GM18502 (cell line): ENCODE data around the gene CYP26B1.

Source experiments
- ATAC-seq: cut with Tn5 transposase; IDR thresholded peaks from one replicate; pipeline ENCODE4 v1.9.1; 2021; ENCODE audit warnings: mild to moderate bottlenecking; ENCODE audit not compliant: unreplicated experiment, poor library complexity

Gene CYP26B1

DNA sequence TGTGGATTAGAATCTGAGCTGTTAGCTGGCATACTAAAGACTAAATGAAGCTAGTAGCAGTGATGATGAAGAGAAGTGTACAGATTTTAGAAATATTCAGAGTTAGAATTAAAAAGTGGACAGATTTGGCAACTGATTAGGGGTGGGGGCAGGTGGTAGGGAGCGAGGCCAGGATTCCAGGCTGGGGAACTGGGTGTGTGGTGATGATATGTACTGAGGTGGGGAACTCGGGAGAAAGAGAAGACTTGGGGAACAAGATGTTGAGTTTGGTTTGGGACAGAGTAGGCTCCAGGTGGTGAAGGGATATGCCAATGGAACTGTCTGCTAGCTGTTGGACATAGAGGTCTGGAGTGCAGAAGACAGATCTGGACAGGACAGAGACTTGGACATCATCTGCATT is 9.2 kb upstream of the CYP26B1 start:
- ATAC-seq, result no peak

- no peak for ATAC-seq
Observed at GRCh38 chr2:72155737-72156136, 8.1 kb upstream of the CYP26B1 start.

- no peak for ATAC-seq
Observed at GRCh38 chr2:72155151-72155550, 7.5 kb upstream of the CYP26B1 start.

- ATAC-seq, result no peak
Observed at GRCh38 chr2:72154386-72154975, 6.8 kb upstream of the CYP26B1 start.

- no peak for ATAC-seq
Observed at GRCh38 chr2:72153924-72154323, 6.3 kb upstream of the CYP26B1 start.

DNA sequence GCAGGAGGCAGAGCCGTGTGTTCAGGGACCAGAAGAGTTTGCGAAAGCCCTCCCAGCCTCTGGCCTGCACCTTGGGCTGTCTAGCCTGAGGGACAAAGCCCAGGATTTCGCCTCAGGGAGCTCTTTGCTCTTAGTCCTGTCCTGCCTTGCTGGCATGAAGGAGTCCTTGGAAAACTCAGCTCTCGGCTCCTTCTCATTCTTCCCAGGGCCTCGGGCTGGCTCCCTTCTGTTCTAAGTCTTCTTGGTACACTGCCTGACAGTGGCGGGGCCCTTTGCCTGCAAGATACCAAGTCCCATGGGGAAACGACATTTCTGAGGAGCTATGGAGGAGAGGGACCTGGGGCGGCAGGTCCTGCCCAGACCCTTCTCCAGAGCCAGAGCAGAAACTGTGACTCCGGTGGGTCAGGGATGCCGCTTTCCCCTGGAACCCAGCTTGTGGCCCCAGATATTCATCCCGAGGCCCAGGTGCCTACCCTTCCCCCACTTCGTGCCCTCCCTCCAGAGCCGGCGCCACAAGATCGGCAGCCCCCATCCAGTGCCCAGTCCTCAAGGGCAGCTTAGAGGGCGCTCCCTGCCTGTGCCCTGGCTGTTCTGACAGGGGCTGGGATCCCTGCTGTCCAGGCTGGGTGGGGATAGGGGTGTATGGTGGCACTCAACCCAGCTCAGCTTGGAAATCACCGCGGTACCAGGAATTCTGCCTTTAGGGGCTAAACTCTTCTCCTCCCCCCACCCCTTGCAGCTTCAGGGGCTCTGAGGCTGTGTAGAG is 5.5 kb upstream of the CYP26B1 start:
- ATAC-seq, result no peak

DNA sequence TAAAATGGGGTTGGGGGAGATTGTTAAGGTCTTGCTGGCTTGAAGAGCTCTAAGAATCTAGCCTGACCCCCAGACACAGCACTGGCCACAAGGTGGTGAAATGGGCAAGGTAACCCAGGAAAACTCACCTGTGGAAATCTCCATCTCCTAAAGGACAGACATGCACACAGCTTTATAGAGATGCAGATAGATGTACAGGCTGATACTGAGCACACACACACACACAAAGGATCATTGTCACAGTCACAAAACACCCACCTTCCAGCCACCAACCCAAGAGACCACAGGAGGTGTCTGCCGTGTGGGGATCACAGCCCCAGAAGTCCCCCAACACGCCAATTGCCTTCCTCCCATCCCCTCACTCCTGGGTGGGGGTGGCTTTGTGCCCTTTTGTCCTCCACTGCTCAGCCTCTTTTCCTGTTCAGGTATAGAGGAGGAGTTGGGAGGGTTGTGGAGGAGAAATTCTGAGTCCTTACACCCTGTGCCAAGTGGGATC is 3.2 kb upstream of the CYP26B1 start:
- ATAC-seq, result no peak

DNA sequence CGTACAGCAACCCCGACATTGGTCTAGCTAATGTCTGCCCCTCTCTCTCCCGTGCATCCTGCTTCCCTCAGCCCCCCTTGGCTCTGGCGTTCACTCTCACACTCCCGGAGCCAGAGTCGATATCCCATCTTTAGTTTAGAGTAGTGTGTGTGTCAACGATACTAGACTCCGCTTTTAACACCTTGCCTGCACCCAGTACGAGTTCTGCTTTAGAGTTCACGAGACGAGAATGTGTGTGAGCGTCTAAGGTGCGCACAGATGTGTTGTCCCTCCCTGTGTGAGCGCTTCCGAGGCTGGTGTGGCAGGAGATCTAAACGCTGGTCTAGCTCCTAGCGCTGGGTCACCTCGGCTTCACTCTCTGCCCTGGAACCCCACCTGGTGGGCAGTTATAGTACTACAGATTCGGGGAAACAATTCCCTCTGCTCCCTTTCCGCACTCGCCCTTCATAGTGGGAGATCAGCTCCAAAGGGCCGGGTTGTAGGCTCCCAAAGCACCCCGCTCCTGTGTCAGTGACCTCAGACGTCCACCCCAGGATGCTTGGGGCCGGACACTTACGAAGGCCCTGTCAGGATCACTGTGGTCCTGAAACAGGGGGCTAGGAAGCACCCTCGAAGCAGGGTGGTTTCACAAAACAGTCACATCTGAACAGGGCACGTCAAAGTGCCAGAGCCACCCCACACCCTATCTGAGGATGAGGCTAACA is 2.6 kb upstream of the CYP26B1 start:
- peak; percentile 82 for ATAC-seq

DNA sequence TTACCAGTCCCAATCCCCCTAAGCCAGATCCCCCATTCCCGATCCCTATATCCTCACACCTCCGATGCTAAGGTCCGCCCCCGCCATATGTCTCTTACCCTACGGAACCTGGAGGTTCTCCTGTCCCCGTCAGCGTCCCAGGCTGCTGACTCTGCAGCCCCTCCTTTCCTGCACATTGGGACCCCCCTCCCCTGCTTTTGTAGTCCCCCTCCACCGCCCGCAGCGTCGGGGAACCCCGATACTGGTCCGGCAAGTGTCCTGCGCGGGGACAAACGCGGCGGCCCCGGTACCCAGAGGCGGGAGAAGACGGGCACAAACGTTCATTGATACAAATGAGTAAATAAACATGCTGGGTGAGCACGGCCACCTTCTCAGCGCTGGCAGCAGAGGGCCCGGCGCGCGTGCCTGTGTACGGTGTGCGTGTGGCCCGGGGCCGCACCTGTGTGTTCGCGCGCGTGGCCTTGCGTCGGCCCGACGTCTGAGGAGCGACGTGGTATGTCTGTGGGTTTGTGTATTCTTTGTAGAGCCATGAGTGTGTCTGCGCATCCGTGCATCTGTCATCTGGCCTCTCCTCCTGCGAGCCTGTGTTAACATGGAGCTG is 2.0 kb upstream of the CYP26B1 start:
- peak; percentile 21 for ATAC-seq

- ATAC-seq, result no peak
Observed at GRCh38 chr2:72148837-72149555, 1.3 kb upstream of the CYP26B1 start.

DNA sequence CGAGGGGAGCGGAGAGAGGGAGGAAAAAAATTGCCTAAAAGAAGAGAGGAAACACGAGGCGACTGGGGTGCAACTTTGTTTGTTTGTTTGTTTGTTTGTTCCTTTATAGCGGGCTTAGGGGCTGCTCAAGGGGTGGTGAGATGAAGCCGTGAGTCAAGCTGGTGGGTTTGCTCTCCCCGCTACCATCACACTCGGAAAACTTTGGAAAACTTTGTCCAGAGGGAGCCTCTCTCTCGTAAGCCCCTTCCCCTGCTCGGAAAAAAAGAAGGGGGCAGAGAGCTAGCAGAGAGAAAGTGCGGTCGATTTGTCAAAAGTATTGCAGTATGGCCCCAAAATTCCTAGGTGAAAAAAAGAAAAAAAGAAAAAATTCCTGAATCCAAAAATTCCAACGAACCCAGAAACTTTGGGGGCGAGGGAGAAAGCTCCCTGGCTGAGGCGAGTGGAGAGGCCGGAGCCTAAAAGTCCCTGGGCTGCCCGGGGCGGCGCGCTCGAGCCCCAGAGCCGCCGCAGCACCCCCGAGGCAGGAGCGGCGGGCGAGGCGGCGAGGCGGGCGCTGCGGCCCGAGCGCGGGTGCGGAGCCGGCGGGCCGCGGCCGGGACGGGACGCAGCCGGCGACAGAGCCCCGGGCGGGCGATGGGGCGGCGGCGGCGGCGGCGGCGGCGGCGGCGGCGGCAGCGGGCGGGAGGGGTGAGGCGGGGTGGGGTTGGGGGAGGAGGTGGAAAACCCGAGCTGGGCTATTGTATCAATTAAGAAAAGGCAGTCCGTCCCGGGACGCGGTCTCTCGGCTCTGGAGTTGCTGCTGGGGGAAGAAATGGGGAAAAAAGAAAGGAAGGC is 558 bp upstream of the CYP26B1 start:
- no peak for ATAC-seq

- ATAC-seq, result no peak
Observed at GRCh38 chr2:72146347-72147302, 1.0 kb downstream of the CYP26B1 start.

- ATAC-seq, result no peak
Observed at GRCh38 chr2:72145658-72146329, 1.9 kb downstream of the CYP26B1 start.

DNA sequence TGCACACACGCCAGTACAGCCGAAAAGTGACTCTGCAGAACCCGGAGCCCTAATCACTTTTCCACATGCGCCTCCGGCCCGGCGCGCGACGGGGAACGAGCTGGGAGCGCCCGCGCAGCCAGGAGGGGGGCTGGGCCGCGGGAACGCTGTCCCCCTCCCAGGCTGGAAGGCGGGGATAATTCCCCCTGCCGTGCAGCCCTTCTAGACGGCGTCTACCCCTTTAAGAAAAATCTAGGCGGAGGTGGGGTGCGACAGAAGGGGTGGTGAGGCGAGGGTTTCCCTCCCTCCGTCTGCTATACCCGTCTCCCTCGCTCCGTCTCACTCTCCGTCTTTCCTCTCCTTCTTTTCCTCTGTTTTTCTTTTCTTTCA is 2.4 kb downstream of the CYP26B1 start:
- no peak for ATAC-seq

GRCh38 chr2:72144632-72145288 is 2.9 kb downstream of the CYP26B1 start:
- ATAC-seq, result no peak

- ATAC-seq, result no peak
Observed at GRCh38 chr2:72144274-72144631, 3.4 kb downstream of the CYP26B1 start.

DNA sequence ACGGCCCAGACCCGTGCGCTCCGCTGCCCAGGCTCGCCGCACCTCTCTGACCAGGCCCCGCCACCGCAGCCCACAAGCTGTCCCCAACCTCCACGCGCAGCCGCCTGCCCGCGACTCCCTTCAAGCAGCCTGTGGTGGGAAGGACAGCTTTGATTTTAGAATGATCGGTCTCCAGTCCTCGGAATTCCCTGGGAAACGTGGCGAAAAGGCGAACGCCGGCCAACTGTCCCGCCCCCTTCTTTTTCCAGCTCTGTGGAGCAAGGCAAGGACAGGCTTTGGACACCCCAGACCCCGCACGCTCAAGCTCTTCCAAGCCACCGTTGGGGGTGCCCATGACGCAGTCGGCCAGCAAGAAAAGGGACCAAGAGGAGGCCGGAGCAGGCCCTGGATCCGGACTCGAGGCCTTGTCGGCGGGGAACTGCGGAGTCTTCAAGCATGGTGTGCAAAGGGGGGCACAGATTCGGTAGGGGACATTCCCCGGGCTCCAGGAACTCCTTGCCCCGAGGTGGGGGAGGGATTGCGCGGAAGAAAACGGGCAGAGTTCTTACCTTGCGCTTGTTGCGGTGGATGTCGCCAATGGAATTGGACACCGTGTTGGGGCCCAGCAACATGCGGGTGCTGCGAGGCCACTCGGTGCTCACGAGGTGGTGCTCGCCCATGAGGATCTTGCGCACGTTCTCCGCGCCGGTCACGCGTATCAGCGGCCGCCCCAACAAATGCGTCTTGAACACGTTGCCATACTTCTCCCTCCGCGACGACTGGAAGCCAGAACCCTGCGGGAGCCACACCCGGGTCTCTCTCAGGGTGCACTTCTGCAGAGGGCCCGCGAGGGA is 4.0 kb downstream of the CYP26B1 start:
- no peak for ATAC-seq
